ENCODE measurements around the gene MOB2.

MOB2 gene

DNA sequence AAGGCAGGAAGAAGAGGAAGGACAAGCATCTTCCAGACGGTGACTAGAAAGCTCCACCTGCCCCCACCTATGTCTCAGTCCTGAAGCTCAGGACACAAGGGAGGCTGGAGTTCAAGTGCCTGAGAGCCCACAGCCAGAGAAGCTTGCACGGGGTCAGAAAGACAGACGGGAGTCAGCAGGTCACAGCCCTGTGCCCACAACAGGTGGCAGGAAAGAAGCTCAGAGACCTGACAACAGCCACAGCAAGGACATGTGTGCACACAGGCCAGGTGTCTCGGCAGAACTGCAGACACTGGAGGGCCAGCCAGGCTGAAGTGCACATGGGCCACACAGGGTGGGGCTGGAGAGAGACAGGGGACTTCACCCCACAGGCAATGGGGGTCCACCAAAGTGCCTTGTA lies 37.2 kb upstream of the MOB2 start:
- DNase-seq (ENCODE audit: low read depth, low spot score), result no peak
- H3K4me3 ChIP-seq (ENCODE audit: low read depth, low read length), result no peak overlapping the region
- in situ Hi-C loops (cut with HindIII; ENCODE audit: low sequenced_read_pairs), result no loop called here

DNA sequence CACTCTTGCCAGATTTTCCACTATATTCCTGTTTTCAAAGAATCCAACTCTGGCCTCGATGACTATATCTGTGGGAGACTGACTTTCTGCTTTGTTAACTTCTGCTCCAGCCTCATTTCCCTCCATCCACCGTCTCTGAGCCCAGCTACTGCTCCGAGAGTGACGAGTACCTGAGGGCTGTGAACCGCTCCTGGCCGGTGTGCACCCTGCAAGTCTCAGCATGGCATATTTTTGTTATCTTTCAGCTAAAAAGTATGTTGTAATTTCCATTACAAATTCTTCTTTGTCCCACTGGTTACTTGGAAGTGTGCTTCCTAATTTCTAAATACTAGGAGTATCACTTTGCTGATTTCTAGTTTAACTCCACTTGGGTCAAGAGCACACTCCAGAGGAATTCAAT lies 36.5 kb upstream of the MOB2 start:
- no peak for DNase-seq (ENCODE audit: low read depth, low spot score)
- in situ Hi-C loops (cut with HindIII; ENCODE audit: low sequenced_read_pairs), result no loop called here
- H3K4me3 ChIP-seq (ENCODE audit: low read depth, low read length), result no peak overlapping the region
- TF ChIP-seq, protein P1, sequence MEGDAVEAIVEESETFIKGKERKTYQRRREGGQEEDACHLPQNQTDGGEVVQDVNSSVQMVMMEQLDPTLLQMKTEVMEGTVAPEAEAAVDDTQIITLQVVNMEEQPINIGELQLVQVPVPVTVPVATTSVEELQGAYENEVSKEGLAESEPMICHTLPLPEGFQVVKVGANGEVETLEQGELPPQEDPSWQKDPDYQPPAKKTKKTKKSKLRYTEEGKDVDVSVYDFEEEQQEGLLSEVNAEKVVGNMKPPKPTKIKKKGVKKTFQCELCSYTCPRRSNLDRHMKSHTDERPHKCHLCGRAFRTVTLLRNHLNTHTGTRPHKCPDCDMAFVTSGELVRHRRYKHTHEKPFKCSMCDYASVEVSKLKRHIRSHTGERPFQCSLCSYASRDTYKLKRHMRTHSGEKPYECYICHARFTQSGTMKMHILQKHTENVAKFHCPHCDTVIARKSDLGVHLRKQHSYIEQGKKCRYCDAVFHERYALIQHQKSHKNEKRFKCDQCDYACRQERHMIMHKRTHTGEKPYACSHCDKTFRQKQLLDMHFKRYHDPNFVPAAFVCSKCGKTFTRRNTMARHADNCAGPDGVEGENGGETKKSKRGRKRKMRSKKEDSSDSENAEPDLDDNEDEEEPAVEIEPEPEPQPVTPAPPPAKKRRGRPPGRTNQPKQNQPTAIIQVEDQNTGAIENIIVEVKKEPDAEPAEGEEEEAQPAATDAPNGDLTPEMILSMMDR (IDR thresholded peaks at IDR 0.05; ENCODE audit: low read depth, low read length), result no peak

More for the DNA sequence above, 37.2 kb upstream of the MOB2 start:
- TF ChIP-seq, protein P1 (IDR thresholded peaks at IDR 0.05; ENCODE audit: low read depth, low read length), result no peak

DNA sequence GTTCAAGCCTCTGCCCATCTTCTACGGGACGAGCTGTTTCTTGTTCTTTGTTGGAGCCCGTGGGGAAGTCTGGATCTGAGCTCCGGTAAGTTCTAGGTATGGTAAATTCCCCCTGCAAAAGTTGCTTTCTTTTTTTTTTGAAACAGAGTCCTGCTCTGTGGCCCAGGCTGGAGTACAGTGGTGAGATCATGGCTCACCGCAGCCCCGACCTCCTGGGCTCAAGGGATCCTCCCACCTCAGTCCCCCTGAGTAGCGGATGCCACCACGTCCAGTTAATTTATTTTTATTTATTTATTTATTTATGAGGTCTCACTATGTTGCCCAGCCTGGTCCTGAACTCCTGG lies 35.5 kb upstream of the MOB2 start:
- DNase-seq (ENCODE audit: low read depth, low spot score), result no peak
- H3K4me3 ChIP-seq (ENCODE audit: low read depth, low read length), result no peak overlapping the region
- TF ChIP-seq, protein P1 (IDR thresholded peaks at IDR 0.05; ENCODE audit: low read depth, low read length), result no peak
- in situ Hi-C loops (cut with HindIII; ENCODE audit: low sequenced_read_pairs), result no loop called here

DNA sequence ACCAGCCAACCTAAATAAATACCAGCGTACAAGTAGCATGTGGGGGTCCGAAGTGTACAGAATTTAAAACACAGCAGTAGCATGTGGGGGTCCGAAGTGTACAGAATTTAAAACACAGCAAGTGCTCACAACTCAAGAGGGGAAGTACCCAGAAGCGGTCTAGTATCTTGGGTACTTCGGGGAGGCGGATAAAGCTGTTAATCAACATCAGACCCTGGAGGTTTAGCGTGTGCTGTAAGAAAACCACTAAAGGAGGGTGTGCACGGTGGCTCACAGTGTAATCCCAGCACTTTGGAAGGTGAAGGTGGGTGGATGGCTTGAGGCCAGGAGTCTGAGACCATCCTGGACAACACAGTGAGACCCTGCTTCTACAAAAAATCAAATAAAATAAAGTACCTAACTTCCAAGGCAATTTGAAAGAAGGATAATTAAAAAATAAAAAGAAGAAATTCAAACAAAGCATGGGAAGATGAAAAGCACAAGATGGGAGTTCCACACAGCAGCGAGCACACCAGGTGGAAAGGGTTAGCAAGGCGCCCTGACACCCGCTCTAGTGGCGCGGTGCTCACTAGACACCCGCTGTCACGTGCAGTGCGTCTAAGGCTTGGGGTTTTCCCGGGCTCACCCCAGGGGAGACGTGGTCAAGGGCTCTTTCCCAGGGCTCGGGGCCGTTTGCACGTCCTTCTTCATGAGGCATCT lies 35.0 kb upstream of the MOB2 start:
- in situ Hi-C loops (cut with HindIII; ENCODE audit: low sequenced_read_pairs), result no loop called here
- no peak overlapping the region for H3K4me3 ChIP-seq (ENCODE audit: low read depth, low read length)
- TF ChIP-seq, protein P1 (IDR thresholded peaks at IDR 0.05; ENCODE audit: low read depth, low read length), result no peak
- no peak for DNase-seq (ENCODE audit: low read depth, low spot score)

GRCh38 chr11:1520663-1521267 lies 34.2 kb upstream of the MOB2 start:
- TF ChIP-seq, protein P1 (IDR thresholded peaks at IDR 0.05; ENCODE audit: low read depth, low read length), result peak; percentile 5
- in situ Hi-C loops (cut with HindIII; ENCODE audit: low sequenced_read_pairs), result no loop called here
- no peak overlapping the region for H3K4me3 ChIP-seq (ENCODE audit: low read depth, low read length)
- no peak for DNase-seq (ENCODE audit: low read depth, low spot score)

- in situ Hi-C loops (cut with HindIII; ENCODE audit: low sequenced_read_pairs), result no loop called here
- TF ChIP-seq, protein P1 (IDR thresholded peaks at IDR 0.05; ENCODE audit: low read depth, low read length), result no peak
- H3K4me3 ChIP-seq (ENCODE audit: low read depth, low read length), result no peak overlapping the region
- DNase-seq (ENCODE audit: low read depth, low spot score), result no peak
Measured at GRCh38 chr11:1520209-1520662, 33.7 kb upstream of the MOB2 start.

All from astrocyte of the spinal cord (primary cell).